Thyroid gland (tissue), 4 donors: ENCODE results near the gene ACSBG1. TPM values are rescaled to one million over a fixed set of nuclear protein-coding genes. Genes with fewer than 3 reads are reported as not detected.

Experiments used
- DNase-seq, 2 donors: peaks; one replicate each; pipeline ENCODE4 v3.0.0-alpha.2; 2019
- H3K27ac ChIP-seq, 3 donors: fragments of 200-600 bp; sonication (generic); 1 replicate in 2 of 3; 2 replicates in 1 of 3; pipeline ENCODE4 v1.5.1; 2016 to 2019; ENCODE audit warnings: mild to moderate bottlenecking in 1 of 3, moderate library complexity in 1 of 3
- H3K27me3 ChIP-seq: fragments of 200-600 bp; sonication (generic); one replicate; pipeline ENCODE4 v1.5.1; 2019
- H3K36me3 ChIP-seq, 2 donors: fragments of 200-600 bp; sonication (generic); one replicate each; pipeline ENCODE4 v1.5.1; 2016 to 2019
- H3K4me1 ChIP-seq, 2 donors: fragments of 200-600 bp; sonication (generic); one replicate each; pipeline ENCODE4 v1.5.1; 2017 to 2019
- H3K4me3 ChIP-seq, 3 donors: fragments of 200-600 bp; sonication (generic); replicated peaks in 1 of 3; 1 replicate in 2 of 3; 2 replicates in 1 of 3; pipeline ENCODE4 v1.5.1; 2016; ENCODE audit warnings: mild to moderate bottlenecking in 1 of 3
- H3K9me3 ChIP-seq: fragments of 200-600 bp; sonication (generic); one replicate; pipeline ENCODE4 v1.5.1; 2017
- POLR2A ChIP-seq, 2 donors: fragments of 450-650 bp; IDR thresholded peaks; one replicate each; pipeline ENCODE4 v1.6.1; 2017; ENCODE audit warnings: antibody characterized with exemption in 2 of 2, mild to moderate bottlenecking in 2 of 2, moderate library complexity in 1 of 2
- WGBS, 2 donors: methylation state at CpG; one replicate each; pipeline ENCODE4 v1.1.5; 2017; 5-methylcytosine and 5-hydroxymethylcytosine counted together
- intact Hi-C: fragments of 100-400 bp; cut with DNase I; formaldehyde crosslinking; loops from one replicate; pipeline ENCODE4 v1.15.1; 2023
- total RNA-seq, 4 donors: library from RNA; depleted of rRNA; stranded (reverse); fragments of >200 nt; gene quantifications; one replicate each; pipeline ENCODE4 v1.2.3, GENCODE V29; 2016
- TF ChIP-seq, protein P1 (sequence below), 6 experiments: fragments of 200-600 bp in 3 of 6; fragments of 450-650 bp in 3 of 6; sonication (generic) in 3 of 6; IDR thresholded peaks; one replicate each; pipeline ENCODE4 v1.5.1; 2016 to 2019; ENCODE audit warnings: antibody characterized with exemption in 6 of 6, mild to moderate bottlenecking in 2 of 6, inconsistent platforms in 1 of 6, moderate library complexity in 1 of 6

The ACSBG1 gene
- total RNA-seq, 4 donors from 2014 or later = not detected

DNA sequence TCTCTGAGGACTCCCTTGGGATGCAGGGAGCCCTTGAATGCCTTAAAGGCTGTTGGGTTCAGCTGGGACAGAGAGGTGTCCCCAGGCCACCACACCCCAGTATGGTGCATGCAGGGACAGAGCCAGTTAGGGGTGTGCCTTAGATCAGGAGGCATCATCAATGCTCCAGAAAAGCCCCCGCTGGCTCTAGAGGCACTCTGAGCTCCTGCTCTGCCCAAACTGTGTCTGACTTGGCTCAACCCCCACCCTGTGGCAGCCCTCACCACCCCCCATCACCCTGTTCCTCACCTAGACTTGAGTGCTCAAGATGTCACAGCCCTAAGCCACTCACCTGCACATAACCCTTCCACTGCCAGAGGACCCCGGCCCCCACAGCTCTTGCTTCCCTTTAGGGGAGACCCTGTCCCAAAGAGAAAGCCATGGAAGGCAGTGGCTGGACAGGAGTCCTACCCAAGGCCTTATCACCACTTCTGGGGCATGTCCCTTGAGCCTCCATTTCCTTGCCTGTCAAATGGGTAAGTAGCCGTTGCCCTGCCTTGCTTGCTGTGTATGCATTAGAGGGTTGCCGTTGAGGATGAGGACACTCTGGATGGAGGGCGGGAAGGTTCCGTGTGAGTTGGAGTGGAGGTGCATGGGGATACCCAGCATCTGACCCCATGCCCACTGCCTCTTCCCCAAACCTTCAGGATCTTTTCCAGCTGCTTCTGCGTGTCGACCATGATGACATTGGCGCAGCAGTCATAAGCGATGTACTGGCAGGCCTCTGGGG, 41.4 kb downstream of the ACSBG1 start:
- H3K27ac ChIP-seq = no peak overlapping the region
- H3K36me3 ChIP-seq = no peaks in the 10 kb centered on the region
- no peak for DNase-seq
- H3K27me3 ChIP-seq = no peaks in the 10 kb centered on the region
- intact Hi-C loops = loop anchor here (5.0 kb wide), 3 partner anchors 61 to 226 kb away; partner anchors contain the start of gene CIB2
- no peak overlapping the region for H3K4me3 ChIP-seq
- 91 to 95% methylated on average over 10 of the region's 10 CpGs for WGBS, 2 donors
- no peaks in the 10 kb centered on the region for H3K4me1 ChIP-seq
- no peak for TF ChIP-seq POLR2A (IDR thresholded peaks at IDR 0.05)
- TF ChIP-seq, protein P1, sequence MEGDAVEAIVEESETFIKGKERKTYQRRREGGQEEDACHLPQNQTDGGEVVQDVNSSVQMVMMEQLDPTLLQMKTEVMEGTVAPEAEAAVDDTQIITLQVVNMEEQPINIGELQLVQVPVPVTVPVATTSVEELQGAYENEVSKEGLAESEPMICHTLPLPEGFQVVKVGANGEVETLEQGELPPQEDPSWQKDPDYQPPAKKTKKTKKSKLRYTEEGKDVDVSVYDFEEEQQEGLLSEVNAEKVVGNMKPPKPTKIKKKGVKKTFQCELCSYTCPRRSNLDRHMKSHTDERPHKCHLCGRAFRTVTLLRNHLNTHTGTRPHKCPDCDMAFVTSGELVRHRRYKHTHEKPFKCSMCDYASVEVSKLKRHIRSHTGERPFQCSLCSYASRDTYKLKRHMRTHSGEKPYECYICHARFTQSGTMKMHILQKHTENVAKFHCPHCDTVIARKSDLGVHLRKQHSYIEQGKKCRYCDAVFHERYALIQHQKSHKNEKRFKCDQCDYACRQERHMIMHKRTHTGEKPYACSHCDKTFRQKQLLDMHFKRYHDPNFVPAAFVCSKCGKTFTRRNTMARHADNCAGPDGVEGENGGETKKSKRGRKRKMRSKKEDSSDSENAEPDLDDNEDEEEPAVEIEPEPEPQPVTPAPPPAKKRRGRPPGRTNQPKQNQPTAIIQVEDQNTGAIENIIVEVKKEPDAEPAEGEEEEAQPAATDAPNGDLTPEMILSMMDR (IDR thresholded peaks at IDR 0.05) = no peak
- no peaks in the 10 kb centered on the region for H3K9me3 ChIP-seq

DNA sequence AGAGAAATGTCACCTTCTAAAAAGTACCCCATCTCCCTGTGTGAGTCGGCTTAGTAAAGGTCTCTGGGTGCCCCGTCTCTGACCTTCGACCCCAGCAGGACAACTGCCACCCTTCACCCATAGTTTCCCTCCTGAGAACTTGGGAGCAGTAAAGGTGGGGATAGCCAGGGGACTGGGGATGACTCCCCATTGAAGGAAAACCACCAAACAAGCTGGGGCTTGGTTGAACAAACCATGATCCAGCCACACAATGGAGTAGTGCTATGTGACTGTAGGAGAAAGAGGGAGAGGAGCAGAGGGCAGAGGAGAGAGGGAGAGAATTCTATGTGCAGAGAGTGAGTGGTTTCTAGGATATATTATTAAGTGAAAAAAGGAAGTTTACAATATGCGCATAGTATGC, 51.5 kb downstream of the ACSBG1 start:
- no peak for DNase-seq
- 89 to 94% methylated on average over 4 of the region's 4 CpGs for WGBS, 2 donors
- H3K27ac ChIP-seq = no peak overlapping the region
- no peaks in the 10 kb centered on the region for H3K36me3 ChIP-seq
- intact Hi-C loops = no loop called here
- H3K4me3 ChIP-seq = no peak overlapping the region
- TF ChIP-seq, protein P1 (IDR thresholded peaks at IDR 0.05) = no peak
- TF ChIP-seq POLR2A (IDR thresholded peaks at IDR 0.05) = no peak
- no peaks in the 10 kb centered on the region for H3K9me3 ChIP-seq
- no peaks in the 10 kb centered on the region for H3K27me3 ChIP-seq
- H3K4me1 ChIP-seq = no peaks in the 10 kb centered on the region

DNA sequence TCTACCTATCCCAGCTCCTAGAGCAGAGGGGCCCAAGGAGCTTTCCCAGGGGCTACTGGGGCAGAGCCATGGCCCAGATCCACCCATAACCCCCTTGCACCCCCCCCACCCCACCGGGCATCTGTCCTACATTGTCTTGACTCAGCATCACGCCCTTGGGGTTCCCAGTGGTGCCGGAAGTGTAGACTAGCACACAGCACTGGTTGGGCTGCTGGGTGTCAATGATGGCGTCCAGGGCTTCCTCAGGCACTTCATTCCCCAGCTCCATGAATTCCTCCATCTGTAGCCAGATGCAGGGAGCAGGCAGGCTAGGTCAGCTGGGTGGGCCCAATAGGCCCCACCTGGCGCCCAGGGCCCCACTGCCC, 52.0 kb downstream of the ACSBG1 start:
- Histone ChIP-seq H3K4me3 (no peak overlapping the region), H3K4me1 (no peaks in the 10 kb centered on the region), H3K27me3 (no peaks in the 10 kb centered on the region), H3K36me3 (no peaks in the 10 kb centered on the region), H3K27ac (no peak overlapping the region), H3K9me3 (no peaks in the 10 kb centered on the region)
- no peak for DNase-seq
- 90 to 92% methylated on average over 4 of the region's 5 CpGs for WGBS, 2 donors
- intact Hi-C loops = no loop called here
- TF ChIP-seq, protein P1 (IDR thresholded peaks at IDR 0.05) = no peak
- TF ChIP-seq POLR2A (IDR thresholded peaks at IDR 0.05) = no peak

DNA sequence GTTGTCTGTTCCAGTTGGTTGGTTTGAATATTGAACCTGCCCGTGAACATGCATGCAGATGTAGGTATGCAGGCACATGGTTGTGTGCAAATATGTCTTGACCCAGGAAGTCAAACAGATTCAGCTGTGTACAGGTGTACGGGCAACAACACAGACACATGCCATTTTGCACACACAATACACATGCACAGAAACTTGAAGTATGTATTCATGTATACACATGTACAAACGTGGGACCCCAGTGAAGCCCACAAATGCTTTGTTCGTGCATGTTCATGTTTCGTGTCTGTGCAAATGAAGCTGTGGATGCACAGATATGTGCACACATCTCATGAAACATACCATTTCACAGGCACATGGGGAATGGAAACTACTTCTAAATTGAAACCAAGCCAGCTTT, 54.5 kb downstream of the ACSBG1 start:
- DNase-seq = no peak
- TF ChIP-seq, protein P1 (IDR thresholded peaks at IDR 0.05) = no peak
- no peak for TF ChIP-seq POLR2A (IDR thresholded peaks at IDR 0.05)
- intact Hi-C loops = no loop called here
- WGBS, 2 donors = 84% methylated on average over 5 of the region's 5 CpGs
- Histone ChIP-seq H3K4me3 (no peak overlapping the region), H3K4me1 (no peaks in the 10 kb centered on the region), H3K36me3 (no peaks in the 10 kb centered on the region), H3K27ac (no peak overlapping the region), H3K27me3 (no peaks in the 10 kb centered on the region), H3K9me3 (no peaks in the 10 kb centered on the region)

DNA sequence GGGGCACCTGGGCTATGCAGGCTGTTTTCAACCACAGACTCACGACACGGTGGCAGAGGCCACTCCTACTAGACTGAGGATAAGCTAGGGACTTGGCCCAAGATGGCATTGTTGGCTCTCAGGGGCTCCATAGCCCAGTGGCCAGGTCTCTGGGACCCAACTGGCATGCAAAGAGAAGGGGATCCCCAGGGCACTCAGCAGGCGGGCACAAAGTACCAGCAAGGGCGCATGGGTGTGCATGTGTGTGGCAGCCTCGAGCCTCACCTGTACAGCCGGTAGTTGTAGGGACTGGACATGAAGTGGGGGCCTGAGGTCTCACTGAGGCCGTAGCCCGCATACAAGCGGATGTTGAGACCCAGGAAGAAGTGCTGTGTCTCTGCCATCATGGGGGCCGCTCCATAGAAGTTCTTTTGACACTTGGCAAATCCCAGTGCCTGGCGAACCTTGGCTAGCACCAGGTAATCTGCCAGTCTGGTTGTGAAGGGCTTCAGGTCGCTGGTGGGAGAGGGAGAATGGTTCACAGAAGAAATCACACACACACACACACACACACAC, 55.0 kb downstream of the ACSBG1 start:
- no peak overlapping the region for H3K4me3 ChIP-seq
- no peaks in the 10 kb centered on the region for H3K36me3 ChIP-seq
- TF ChIP-seq, protein P1 (IDR thresholded peaks at IDR 0.05) = no peak
- TF ChIP-seq POLR2A (IDR thresholded peaks at IDR 0.05) = no peak
- no peak overlapping the region for H3K27ac ChIP-seq
- H3K4me1 ChIP-seq = no peaks in the 10 kb centered on the region
- intact Hi-C loops = no loop called here
- H3K27me3 ChIP-seq = no peaks in the 10 kb centered on the region
- no peaks in the 10 kb centered on the region for H3K9me3 ChIP-seq
- DNase-seq = no peak
- 82 to 90% methylated on average over 9 to 11 of the region's 12 CpGs for WGBS, 2 donors
